ENCODE data around the gene COPS2. TPM values are rescaled to one million over a fixed set of nuclear protein-coding genes. Genes with fewer than 3 reads are reported as not detected.
"Not testable (repeated sequence)": the region's sequence is repeated elsewhere in the genome, so short reads cannot be mapped to it uniquely, and the experiment has no call there.

COPS2 gene
- polyA plus RNA-seq, 1 donor (not counting 4 experiments of a cell fraction or from before 2014, with no cell fraction given) = 114 TPM

GRCh38 chr15:49178497-49178896, 23.1 kb upstream of the COPS2 start:
- Histone ChIP-seq H4K20me1 (ENCODE audit: control insufficient read depth, extremely low read depth, insufficient read depth, low read length) (no peaks in the 10 kb centered on the region), H3K79me2 (ENCODE audit: control insufficient read depth, insufficient read depth, low read length) (peaks cover 20% of the 10 kb centered on the region), H3K27ac (ENCODE audit: control insufficient read depth, insufficient read depth, low read length) (no peak overlapping the region), H3K9ac (ENCODE audit: control insufficient read depth, extremely low read depth, insufficient read depth, low read length) (no peak overlapping the region), H3K4me2 (ENCODE audit: control insufficient read depth, extremely low read depth, insufficient read depth, low read depth, low read length) (no peak overlapping the region), H3K4me3 (ENCODE audit: control insufficient read depth in 2 of 3, extremely low read depth in 1 of 3, insufficient read depth in 2 of 3, low read depth in 1 of 3, low read length in 3 of 3) (no peak overlapping the region), H3K9me1 (ENCODE audit: control insufficient read depth, extremely low read depth, insufficient read depth, low read length) (no peaks in the 10 kb centered on the region), H3K36me3 (ENCODE audit: control insufficient read depth in 2 of 2, extremely low read depth in 1 of 2, insufficient read depth in 2 of 2, low read length in 2 of 2) (no peaks in the 10 kb centered on the region), H3K4me1 (ENCODE audit: control insufficient read depth, extremely low read depth, insufficient read depth, low read length) (no peaks in the 10 kb centered on the region), H3K27me3 (ENCODE audit: control insufficient read depth, extremely low read depth, insufficient read depth, low read length) (no peaks in the 10 kb centered on the region), H2AFZ (ENCODE audit: control insufficient read depth, low read length) (no peak overlapping the region), H3K9me3 (ENCODE audit: control insufficient read depth, low read depth, low read length) (no peaks in the 10 kb centered on the region)
- no peak for FAIRE-seq
- no peak for DNase-seq (ENCODE audit: low read depth, low spot score)
- no peak for TF ChIP-seq EZH2 (IDR thresholded peaks at IDR 0.05; ENCODE audit: low read length)
- TF ChIP-seq CTCF (optimal IDR thresholded peaks at IDR 0.05 in 1 of 3, IDR thresholded peaks at IDR 0.05 in 1 of 3, conservative IDR thresholded peaks at IDR 0.05 in 1 of 3; ENCODE audit: extremely low read depth in 1 of 3, insufficient read depth in 2 of 3, low read length in 3 of 3) = no peak
- dilution Hi-C loops (cut with MboI; ENCODE audit: extremely low pct_ligation_motif_present, low sequenced_read_pairs) = no loop called here

GRCh38 chr15:49175582-49176397, 20.4 kb upstream of the COPS2 start:
- H3K9me1 ChIP-seq (ENCODE audit: control insufficient read depth, extremely low read depth, insufficient read depth, low read length); H3K4me3 ChIP-seq (ENCODE audit: control insufficient read depth in 2 of 3, extremely low read depth in 1 of 3, insufficient read depth in 2 of 3, low read depth in 1 of 3, low read length in 3 of 3); DNase-seq (ENCODE audit: low read depth, low spot score); dilution Hi-C loops (cut with MboI; ENCODE audit: extremely low pct_ligation_motif_present, low sequenced_read_pairs); H3K27ac ChIP-seq (ENCODE audit: control insufficient read depth, insufficient read depth, low read length); H3K9ac ChIP-seq (ENCODE audit: control insufficient read depth, extremely low read depth, insufficient read depth, low read length); FAIRE-seq; H4K20me1 ChIP-seq (ENCODE audit: control insufficient read depth, extremely low read depth, insufficient read depth, low read length); H3K27me3 ChIP-seq (ENCODE audit: control insufficient read depth, extremely low read depth, insufficient read depth, low read length); H3K36me3 ChIP-seq (ENCODE audit: control insufficient read depth in 2 of 2, extremely low read depth in 1 of 2, insufficient read depth in 2 of 2, low read length in 2 of 2); H3K4me2 ChIP-seq (ENCODE audit: control insufficient read depth, extremely low read depth, insufficient read depth, low read depth, low read length); H2AFZ ChIP-seq (ENCODE audit: control insufficient read depth, low read length); H3K4me1 ChIP-seq (ENCODE audit: control insufficient read depth, extremely low read depth, insufficient read depth, low read length); H3K9me3 ChIP-seq (ENCODE audit: control insufficient read depth, low read depth, low read length): not testable (repeated sequence)
- H3K79me2 ChIP-seq (ENCODE audit: control insufficient read depth, insufficient read depth, low read length) = peaks cover 38% of the 10 kb centered on the region

Data from keratinocyte (primary cell).